Measurements from ENCODE around the gene NT5DC1.
A peak's percentile ranks its signal among the peaks of the same experiment; 100 is the strongest.
"Not testable (repeated sequence)": the region's sequence is repeated elsewhere in the genome, so short reads cannot be mapped to it uniquely, and the experiment has no call there.

NT5DC1 gene

GRCh38 chr6:116094041-116094440 lies 6.6 kb upstream of the NT5DC1 start:
- DNase-seq: no peak

- DNase-seq: not testable (repeated sequence)
Measured at GRCh38 chr6:116096048-116096759, 4.4 kb upstream of the NT5DC1 start.

GRCh38 chr6:116096979-116097816 lies 3.5 kb upstream of the NT5DC1 start:
- peak; percentile 16 to 61 (median 52) for DNase-seq

- no peak for DNase-seq
Measured at GRCh38 chr6:116099036-116099435, 1.6 kb upstream of the NT5DC1 start.

- no peak for DNase-seq
Measured at GRCh38 chr6:116101302-116101718, 657 bp downstream of the NT5DC1 start.

- DNase-seq: no peak
Measured at GRCh38 chr6:116101790-116102189, 1.1 kb downstream of the NT5DC1 start.

GRCh38 chr6:116102873-116103272 lies 2.2 kb downstream of the NT5DC1 start:
- peak; percentile 57 to 62 (median 61) for DNase-seq

GRCh38 chr6:116104636-116105035 lies 4.0 kb downstream of the NT5DC1 start:
- no peak for DNase-seq

GRCh38 chr6:116105247-116105646 lies 4.6 kb downstream of the NT5DC1 start:
- no peak for DNase-seq

- no peak for DNase-seq
Measured at GRCh38 chr6:116106146-116106545, 5.5 kb downstream of the NT5DC1 start.

- DNase-seq: no peak
Measured at GRCh38 chr6:116108836-116109235, 8.2 kb downstream of the NT5DC1 start.

- DNase-seq: peak; percentile 36 to 41 (median 39)
Measured at GRCh38 chr6:116111552-116112528, 11.2 kb downstream of the NT5DC1 start.

- no peak for DNase-seq
Measured at GRCh38 chr6:116113386-116113785, 12.7 kb downstream of the NT5DC1 start.

GRCh38 chr6:116115781-116116180 lies 15.1 kb downstream of the NT5DC1 start:
- DNase-seq: no peak

- no peak for DNase-seq
Measured at GRCh38 chr6:116118608-116119007, 18.0 kb downstream of the NT5DC1 start.

GRCh38 chr6:116120430-116120829 lies 19.8 kb downstream of the NT5DC1 start:
- no peak for DNase-seq

GRCh38 chr6:116126032-116126431 lies 25.4 kb downstream of the NT5DC1 start, which contains the start of gene COL10A1:
Gene COL10A1 (minus strand): TSS chr6:116126132. CDS start chr6:116125492, 640 bp downstream.
- no peak for DNase-seq

- no peak for DNase-seq
Measured at GRCh38 chr6:116127771-116128493, 27.3 kb downstream of the NT5DC1 start.

GRCh38 chr6:116133453-116133852 lies 32.8 kb downstream of the NT5DC1 start:
- no peak for DNase-seq

GRCh38 chr6:116136373-116136772 lies 35.7 kb downstream of the NT5DC1 start:
- no peak for DNase-seq

- DNase-seq: no peak
Measured at GRCh38 chr6:116136933-116137340, 36.3 kb downstream of the NT5DC1 start.

- DNase-seq: no peak
Measured at GRCh38 chr6:116139917-116140316, 39.3 kb downstream of the NT5DC1 start.

Measured in suppressor macrophage treated with lipopolysaccharide for 1 hour (primary cell).